ENCODE results near the gene NFIA.
A peak's percentile ranks its signal among the peaks of the same experiment; 100 is the strongest.

NFIA gene

DNA sequence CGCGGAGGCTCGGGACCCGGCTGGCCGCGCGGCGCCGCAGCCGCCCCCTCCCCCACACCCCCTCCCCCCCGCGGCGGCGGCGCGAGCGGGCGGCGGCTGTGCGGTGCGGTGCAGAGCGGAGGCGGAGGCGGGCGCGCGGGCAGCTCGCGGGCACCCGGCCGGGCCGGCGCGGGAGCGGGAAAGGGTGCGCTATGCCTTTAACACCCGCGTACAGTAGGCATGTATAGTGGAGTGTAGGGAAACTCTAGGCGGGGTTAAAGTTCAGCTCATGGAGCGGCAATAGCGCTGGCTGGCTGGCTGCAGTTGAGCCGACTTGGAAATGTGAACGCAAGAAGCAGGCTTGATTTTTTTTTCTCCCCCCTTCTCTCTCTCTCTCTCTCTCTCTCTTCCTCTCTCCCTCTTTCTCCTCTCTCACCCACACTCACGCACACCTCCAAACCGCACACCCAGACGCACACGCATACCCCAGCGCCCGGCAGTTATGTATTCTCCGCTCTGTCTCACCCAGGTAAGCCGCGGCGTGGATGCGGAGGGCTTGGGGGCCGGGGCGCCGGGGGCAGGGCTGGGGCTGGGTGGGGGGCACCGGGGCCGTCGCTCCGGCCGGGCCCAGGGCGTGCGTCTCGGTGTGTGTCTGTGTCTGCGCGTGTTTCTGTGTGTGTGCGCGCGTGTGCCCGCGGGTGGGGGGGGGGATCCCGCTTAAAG lies at the start of gene NFIA:
TSS of gene NFIA (plus strand) at position 251 of the 702 bp plus-strand sequence.
- DNase-seq: peak; percentile 18

DNA sequence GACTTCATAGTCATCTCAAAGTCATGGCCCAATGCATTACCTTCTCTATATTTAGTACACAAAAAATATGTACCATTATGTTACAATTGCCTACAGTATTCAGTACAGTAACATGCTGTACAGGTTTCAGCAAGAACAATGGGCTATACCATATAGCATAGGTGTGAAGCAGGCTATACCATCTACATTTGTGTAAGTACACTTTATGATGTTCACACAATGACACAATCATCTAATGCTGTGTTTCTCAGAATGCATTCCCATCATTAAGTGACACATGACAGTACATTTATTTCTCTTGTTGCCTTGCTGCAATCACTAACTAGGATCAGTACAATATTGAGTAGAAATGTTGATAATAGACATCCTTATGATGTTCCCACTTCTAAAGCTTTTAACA lies 46.5 kb upstream of the NFIA start:
- no peak for DNase-seq

DNA sequence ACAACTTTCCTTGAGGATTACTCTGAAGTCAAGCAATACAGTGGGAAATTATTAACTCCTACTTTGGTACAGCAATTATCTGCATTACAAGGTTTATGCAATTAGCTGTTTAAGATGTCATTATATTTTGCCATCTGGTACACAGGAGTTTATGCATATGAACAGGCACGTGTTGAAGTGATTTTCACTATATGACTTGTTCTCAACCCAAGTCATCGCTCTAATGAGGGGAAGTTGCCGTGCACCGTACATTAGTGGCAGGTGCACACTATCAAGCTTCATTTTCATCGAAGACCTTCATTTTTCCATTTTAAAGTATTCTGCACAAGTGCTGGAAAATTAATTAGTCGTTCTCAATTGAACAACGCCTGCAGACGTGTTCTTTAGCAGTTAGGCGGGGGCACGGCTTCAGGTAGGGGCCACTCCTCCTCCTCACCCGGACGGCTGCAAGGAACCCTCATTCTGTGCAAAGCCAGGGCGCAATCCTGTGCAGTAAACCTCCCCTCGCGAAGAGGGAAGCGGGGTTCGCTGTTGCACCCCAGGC lies 39.8 kb upstream of the NFIA start:
- no peak for DNase-seq

DNA sequence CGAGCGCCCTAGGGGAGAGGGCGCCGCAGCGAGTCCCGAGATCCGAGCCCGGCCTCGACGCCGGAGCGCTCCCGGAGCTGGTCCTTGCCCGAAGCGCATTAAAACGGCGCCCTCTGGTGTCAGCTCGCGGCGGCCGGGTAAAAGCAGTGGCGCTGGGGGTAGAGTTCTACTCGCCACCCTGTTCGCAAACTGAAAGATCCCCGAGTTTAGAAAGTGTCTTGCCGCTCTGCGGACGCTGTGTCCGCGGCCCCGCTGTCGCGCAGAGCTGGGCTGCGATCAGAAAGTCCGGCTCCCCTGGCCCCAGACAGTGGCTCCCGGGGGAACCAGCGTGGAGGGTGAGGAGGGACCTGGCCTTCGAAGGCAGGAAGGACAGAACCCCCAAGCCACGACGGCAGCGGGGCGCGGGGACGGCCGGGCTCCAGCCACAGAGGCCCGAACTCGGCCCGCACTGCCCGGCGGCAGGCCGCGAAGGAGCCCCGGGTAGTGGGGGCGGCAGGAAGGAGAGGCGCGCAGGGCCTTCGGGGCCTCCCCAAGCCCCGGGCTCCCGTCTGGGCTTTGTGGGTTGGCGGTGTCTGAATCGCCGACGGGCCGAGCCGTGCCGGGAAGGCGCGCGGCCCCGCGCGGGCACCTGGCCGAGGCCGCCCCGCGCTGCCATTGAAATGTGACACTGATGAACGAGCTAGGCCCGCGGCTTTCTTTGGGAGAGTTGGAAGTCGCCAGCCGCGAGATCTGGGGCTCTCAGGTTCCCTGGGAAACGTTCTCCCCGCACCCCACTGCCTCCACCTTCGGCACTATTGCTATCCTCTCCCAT lies 39.1 kb upstream of the NFIA start:
- DNase-seq: peak; percentile 85

DNA sequence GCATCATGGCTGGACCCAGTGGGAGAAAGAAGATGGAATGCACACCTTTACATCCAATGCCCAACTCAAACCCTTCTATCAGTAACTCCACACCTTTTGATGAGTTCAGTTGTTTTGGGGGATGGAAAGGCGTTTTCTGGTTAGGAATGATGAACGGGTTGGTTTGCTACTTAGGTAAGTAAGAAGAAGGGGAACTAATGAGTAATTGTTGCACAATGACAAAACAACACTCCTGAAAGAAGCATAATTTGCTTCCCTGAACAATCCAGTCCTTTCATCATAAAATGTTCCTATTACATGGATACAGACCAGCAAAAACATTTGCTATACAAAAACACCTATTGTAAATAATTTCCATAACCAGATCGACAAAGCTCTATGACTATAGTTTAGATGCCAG lies 35.9 kb upstream of the NFIA start:
- DNase-seq: no peak

DNA sequence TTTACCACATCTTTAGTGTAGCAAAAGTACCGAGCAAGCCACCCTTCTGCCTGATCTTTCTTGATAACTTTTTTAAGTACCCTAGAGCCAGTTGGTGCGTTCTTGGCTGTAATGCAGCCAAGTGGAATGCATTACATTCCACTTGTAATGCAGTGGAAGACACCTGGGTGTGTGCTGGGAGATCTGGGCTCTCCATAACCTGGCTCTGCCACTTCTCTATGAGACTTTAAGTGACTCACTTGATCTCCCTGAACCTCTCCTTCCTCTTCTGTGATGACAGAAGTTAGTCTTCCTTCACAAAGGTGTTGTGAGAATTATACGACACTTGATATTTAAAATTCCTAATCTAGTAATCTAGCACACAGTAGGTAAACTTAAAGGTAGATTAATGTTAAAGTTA lies 35.3 kb upstream of the NFIA start:
- DNase-seq: no peak

DNA sequence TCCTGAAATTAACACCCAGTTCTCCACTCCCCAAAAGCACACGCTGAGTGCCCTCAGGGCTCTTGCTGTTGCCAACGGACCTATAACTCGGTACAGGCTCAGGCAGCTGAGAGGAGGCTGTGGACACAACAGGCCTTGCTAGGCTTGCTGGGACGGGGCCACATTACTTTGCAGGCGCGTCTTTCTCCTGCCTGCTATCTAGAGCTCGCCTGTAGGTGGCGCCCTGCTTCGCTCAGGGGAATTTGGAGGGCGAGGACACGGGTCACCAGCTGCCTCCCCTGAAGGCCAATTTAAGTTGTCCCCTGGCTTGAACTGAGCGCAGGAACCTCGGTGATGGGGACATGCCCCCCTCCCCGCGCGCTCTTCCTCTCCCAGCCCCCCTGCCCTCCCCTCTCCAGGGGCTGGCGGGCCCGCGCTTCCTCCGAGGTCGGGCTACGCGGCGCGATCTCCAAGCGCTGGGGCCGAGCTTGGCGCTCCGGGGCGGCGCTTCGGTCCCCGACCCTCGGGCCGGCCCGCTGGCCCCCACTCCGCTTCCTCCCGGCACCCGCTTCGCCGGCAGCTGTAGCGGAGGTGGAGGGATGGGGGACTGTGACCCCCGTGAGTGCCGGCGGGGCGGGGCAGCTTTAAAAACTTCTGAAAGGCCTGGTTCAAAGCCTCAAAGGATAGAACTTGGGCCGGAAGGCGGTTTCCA lies 32.4 kb upstream of the NFIA start:
- peak; percentile 90 for DNase-seq

DNA sequence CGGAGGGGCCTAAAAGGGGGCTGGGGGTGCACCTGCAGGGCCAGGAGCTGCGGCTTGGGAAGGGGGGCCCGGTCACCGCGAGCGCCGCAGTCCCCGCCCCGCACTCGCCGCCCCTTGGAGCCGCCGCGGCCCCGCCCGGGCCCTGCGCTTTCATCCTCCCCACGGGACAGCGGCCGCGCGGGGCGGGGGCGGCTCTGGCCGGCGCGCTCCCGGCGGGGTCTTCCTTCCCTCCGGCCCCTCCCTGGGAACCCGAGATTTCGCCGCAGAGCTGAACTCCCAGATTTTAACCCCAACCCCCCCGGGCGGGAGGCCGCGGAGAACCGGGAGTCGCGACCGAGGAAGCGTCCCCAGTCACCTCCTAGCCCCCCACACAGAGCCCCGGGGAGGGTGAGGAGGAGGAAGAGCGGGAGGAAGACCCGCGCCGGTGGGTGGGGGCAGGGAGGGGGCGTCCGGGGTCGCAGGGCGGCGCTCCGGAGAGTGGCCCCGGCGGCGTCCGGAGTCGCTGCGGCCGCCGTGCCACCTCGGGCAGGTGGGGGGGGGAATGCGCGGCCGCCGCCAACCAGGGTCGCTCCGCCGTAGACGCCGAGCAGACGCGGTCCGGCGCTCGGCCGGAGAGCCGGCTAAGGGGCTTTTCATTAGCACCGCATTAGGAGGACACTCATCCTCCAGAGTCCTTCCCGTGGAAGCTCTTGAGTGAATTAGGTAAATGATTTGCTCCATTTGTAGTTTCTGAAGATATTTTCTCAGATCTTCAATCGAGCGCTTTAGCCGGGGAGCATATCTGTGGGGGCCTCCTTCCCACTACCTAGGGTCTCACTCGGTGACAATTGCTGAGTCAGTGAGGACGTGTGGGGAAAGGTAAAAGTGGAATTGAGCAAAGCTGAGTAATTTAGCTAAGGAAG lies 31.6 kb upstream of the NFIA start:
- no peak for DNase-seq

DNA sequence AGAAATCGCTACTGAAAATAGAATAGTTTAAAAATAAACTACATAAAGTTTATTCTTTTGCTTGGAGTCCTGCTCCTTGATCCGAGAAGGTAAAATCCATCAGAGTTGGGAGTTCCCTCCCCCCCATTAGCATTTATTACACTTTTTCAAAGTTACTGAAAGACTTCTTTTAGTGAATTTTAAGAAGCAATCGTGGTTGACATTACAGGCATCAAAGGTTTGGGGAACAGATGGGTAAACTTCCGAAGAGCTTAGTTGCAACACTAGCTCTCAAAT lies 31.0 kb upstream of the NFIA start:
- no peak for DNase-seq

DNA sequence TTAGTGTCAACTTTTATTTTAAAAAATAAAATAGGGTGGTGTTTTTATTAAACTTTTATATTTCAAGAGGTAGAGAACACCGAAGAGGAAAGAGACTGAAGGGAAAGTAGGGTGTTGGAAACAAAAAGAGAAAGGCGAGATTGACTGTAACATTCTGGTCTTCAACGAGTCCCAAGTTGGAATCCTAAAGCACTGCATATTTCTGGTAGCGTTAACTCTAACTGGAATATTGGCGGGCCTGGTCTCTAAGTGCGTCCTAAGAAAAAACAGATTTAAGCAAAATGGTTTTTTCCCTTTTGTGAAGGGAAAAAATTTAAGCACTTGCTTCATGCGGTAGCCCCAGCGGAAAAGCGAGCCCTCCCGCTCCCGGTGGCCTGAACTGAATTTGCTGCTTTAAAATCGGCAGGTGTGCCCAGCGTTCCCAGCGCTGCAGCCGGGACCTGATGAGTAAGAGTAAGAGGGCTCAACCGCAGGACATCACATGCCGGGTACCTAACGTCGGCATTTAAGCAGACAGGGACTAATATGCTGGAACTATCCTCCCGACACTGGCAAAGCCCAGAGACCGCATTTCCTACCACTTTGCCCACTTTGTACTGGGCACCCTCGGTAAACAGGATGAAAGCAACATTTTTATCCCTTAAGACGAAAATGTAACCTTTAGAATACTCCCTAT lies 30.5 kb upstream of the NFIA start:
- DNase-seq: no peak

DNA sequence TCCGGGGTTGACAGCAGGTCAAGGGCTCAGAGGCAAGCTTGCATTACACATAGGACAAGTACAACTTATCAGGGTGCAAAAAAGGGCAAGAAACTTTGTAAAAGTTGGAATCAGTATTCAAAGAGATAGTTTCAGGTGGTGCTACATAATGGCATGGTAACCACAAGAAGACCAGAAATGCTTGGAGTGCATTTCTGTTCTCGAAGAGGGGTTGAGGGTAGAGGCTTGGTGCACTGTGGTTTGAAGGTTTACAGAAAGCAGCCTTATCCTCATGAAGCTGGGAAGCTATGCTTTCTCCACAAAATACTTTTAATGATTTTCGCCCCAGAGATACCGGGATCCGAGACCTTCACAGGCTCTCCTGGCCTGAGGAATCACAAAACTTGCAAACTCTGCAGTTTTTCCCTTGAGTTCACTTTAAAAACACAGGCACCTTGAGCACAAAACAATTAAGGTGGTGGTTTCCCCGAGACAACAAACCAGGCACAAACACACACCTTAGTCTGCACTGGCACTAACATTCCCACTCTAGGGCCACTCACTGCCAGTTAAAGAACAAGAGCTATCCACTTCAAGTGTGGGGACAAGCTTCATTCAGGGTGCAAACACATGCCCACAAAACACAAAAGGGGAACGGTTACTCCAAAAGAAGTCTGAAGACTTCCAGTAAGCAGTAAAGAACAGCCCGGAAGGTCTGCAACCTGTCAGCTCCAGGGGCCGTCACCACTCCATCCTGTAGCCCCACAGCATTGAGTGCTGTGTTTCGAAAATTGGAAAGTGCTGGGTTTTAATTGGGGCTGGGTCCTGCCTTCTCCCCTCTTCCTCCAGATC lies 29.8 kb upstream of the NFIA start:
- no peak for DNase-seq

DNA sequence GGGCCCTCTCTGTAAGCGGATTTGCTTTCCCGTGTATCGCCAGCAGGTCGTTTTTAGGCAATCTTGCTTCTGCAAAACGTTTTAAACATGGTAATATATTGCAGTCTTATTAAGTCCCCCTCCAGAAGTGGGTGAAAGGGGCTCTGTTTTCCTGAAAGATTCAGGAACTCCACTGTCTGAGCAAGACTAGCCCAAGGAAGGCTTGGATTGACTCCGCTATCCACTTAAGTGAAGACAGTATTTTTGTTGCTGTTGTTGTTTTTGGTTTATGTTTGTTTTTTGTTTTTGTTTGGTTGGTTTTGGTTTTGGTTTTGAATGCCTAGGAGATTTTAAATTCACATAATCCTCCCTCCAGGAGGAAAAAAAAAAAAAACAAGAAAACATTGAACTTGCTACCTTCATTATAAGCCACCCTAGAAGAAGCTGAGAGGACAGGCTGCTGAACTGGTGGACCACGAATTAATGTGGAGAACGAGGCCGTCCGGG lies 29.1 kb upstream of the NFIA start:
- no peak for DNase-seq

DNA sequence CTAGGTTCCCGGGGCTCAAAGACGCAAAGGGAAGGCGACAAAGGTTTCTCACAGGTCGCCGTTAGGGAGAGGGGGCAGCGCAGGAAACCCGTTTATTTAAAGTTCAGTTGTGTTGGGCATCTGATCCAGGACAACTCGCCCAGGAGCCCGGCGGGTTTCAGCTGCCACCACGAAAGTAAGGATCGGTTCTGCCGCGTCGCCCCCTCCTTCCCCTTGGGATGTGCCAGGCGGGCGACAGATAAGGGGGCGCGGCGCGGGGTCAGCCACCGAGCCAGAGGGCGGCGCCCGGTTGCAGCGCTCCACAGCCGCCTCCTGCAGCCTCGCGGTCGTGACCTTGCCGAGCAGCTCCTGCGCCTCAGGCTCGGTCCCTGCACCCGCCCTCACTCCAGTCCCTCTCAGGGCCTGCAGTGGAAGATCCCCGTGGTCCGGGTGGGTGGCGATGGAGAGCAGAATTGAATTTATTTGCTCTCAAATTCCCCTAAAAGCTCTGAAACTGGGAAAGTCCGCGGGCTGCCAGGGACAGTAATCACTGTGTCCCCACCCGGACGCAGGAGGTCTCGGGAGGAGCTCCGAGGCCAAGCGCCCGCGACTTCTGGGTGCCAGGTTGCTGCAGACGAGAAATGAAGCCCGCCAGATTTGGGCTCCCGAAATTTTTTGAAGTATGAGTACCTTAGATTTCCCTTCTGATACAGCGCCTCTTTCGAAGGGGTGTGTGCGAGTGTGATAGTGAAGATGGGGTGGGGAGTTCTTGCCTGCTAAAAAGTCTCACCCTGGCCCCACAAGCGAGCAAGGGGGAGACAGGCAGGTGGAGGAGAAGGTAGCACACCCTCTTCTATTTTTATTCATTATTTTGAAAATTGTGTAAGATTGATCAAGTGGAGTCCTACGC lies 28.4 kb upstream of the NFIA start:
- no peak for DNase-seq

DNA sequence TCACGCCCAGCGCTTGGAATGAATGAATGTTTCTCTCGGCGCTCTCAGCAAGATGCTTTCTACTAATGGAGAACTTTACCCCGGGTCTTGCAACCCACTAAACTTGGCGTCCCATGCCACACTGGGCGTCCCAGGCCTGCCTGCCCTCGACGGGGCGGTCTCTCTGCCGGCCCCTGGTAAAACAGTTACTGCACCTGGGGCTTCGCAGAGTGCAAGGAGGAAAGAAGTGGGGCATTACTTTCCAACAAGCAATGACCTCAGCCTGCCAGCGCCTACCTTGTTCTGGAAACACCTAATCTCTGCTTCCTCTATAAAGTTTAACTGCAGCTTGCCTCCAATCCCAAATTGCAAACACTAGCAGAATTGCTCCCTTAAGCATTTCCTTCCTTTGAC lies 27.8 kb upstream of the NFIA start:
- no peak for DNase-seq

DNA sequence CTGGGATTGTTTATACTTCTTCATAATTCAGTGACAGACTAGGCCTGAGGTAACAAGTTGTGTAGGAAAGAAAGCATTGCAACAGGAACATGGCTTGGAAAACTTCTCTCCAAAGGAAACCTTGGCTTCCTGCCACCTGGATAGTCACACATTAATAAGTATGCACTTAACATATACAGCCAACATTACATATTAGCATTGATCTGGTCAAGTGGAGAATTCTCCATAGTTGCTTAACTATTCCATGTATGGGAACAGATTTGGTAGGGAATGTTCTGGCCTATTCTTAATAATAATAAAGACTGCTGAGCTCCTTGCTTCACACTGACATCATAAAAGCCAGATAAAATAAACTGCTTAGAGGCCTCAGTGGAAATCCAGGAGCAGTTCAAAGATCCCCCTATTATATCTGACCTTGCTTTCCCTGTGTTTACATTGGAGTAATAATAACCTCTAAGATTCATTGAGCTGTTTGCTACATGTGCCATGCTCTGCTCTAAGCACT lies 27.2 kb upstream of the NFIA start:
- DNase-seq: no peak

DNA sequence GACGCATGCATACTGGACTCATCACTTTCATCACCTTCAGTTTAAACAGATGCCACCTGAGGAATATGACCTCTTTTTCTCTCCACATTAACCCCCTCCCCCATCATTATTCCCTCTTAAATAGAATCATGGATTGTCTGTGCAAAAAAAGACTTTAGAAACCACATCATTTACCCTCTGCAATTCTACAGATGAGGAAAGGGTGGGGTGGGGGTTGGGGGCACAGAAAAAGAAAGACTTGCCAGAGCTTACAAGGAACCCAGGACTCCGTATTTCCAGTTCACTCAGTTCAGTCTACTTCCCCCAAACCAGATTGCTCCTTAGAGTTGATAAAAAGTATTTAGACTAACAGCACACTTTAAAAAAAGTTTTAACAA lies 26.2 kb upstream of the NFIA start:
- no peak for DNase-seq

DNA sequence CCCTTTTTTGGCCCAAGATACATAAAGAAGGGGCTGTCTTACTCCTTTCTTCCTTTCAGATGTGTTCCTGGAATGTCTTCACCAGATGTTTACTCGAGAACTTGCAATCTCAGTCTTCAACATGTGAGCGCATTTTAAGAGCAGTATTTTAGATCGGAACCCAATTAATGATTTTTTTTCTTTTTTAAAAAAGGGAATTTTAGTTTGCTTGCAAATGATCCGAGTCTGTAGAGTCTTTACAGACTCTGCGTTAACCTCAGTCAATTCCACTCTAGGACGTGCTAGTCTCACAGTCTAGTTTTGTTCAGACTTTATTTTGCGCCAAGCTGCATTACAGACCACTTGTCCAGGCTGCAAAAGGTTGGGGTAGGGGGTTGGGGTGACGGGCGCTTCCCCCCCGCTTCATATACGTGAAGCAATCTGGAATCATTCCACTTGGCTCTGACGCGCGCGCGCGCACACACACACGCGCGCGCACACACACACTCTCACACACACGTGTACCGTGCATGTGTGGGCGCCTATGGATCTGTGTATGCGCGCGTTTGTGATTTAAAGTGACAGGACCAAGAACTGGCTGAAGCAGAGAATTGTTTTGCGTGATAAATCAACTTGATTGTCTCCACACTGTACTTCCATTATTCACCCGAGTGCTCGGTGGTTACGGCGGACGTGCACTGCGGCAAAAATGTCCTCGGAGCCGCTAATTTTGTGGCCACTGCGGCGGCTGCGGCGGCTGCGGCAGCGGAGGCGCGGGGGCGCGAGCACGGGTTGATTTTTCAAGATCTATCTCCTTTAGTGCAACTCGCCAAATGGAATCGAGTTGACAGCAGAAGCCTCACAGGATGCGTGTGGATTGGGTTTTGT lies 25.6 kb upstream of the NFIA start:
- no peak for DNase-seq

DNA sequence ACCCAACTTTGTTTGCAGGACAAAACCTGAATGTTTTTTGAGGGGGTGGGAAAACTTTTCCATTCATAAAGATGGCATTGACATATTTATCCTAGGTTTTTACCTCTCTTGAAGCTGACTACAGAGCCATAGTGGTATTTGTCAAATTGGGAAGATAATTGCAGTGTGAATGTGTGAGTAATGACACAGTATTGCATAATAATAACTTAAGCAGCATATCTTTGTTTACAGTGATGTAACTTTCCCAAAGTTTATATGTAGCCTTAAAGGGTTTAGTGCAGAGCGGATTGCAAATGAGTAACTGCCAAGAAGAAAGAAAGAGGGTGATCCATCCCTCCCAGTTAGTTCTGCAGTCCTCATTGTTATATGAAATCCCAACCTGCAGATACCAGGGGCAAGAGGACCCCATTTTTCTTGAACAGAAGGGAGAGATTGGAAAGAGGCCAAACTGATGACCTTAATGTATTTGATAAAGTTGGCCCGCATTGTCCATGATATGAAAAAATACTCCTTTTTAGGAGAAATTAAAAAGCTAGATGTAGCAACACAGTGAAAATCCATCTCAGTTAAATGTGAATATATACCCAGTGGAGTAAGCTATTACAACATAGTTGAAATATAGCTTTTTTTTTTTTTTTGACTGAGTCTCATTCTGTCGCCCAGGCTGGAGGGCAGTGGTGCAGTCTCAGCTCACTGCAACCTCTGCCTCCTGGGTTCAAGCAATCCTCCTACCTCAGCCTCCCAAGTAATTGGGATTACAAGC lies 23.7 kb upstream of the NFIA start:
- DNase-seq: no peak
